A549 treated with AZD2906 at 1 μM for 4 hours (cell line): ENCODE results near the gene IFNA14. TPM values are rescaled to one million over a fixed set of nuclear protein-coding genes. Genes with fewer than 3 reads are reported as not detected.

ENCODE experiments used
- total RNA-seq: library from RNA; stranded (reverse); fragments of 200-300 nt; extraction: Qiagen RNA extraction; gene quantifications from 5 replicates; pipeline ENCODE4 v1.2.3, GENCODE V29; 2022

The IFNA14 gene
- not detected in 5 replicates for total RNA-seq

GRCh38 chr9:21239911-21240310, at the start of gene IFNA14:
Gene IFNA14, minus strand, starts transcription at chr9:21240005. Its CDS starts 70 bp downstream, at chr9:21239935.

GRCh38 chr9:21228122-21228521, 11.7 kb downstream of the IFNA14 start, which contains the start of gene IFNA17:
Gene IFNA17, minus strand, starts transcription at chr9:21228222. Its CDS starts 49 bp downstream, at chr9:21228173.

GRCh38 chr9:21217211-21217610, 22.6 kb downstream of the IFNA14 start, which contains the start of gene IFNA16:
Gene IFNA16, minus strand, starts transcription at chr9:21217311. Its CDS starts 6 bp downstream, at chr9:21217305.

GRCh38 chr9:21207043-21207442, 32.8 kb downstream of the IFNA14 start, which contains the start of gene IFNA10:
Gene IFNA10, minus strand, starts transcription at chr9:21207143. Its CDS starts 46 bp downstream, at chr9:21207097.

GRCh38 chr9:21202105-21202504, 37.7 kb downstream of the IFNA14 start, which contains the start of gene IFNA7:
Gene IFNA7, minus strand, starts transcription at chr9:21202205. Its CDS starts 40 bp downstream, at chr9:21202165.

Other genes starting within 250 kb of the IFNA14 start
- 0.84 to 1.1 TPM (median 1.0 TPM) in 5 replicates for gene HACD4, start 208.4 kb downstream of the IFNA14 start, total RNA-seq
- gene IFNB1, start 162.1 kb downstream of the IFNA14 start, total RNA-seq = not detected in 5 replicates
- not detected in 5 replicates for gene IFNW1, start 98.2 kb downstream of the IFNA14 start, total RNA-seq
- not detected in 5 replicates for gene IFNA21, start 73.3 kb downstream of the IFNA14 start, total RNA-seq
- gene IFNA4, start 52.4 kb downstream of the IFNA14 start, total RNA-seq = not detected in 5 replicates
- gene IFNA7, start 37.8 kb downstream of the IFNA14 start, total RNA-seq = not detected in 5 replicates
- gene IFNA10, start 32.9 kb downstream of the IFNA14 start, total RNA-seq = not detected in 5 replicates
- gene IFNA16, start 22.7 kb downstream of the IFNA14 start, total RNA-seq = not detected in 5 replicates
- not detected in 5 replicates for gene IFNA17, start 11.8 kb downstream of the IFNA14 start, total RNA-seq
- gene IFNA5, start 65.3 kb upstream of the IFNA14 start, total RNA-seq = not detected in 5 replicates
- 15.3 to 20.3 TPM (median 18.6 TPM) in 5 replicates for gene KLHL9, start 95.4 kb upstream of the IFNA14 start, total RNA-seq
- gene IFNA6, start 110.9 kb upstream of the IFNA14 start, total RNA-seq = not detected in 5 replicates
- not detected in 5 replicates for gene IFNA13, start 128.1 kb upstream of the IFNA14 start, total RNA-seq
- gene IFNA2, start 145.4 kb upstream of the IFNA14 start, total RNA-seq = not detected in 5 replicates
- gene IFNA8, start 169.1 kb upstream of the IFNA14 start, total RNA-seq = not detected in 5 replicates
- not detected in 5 replicates for gene IFNA1, start 200.4 kb upstream of the IFNA14 start, total RNA-seq
- gene IFNE, start 242.3 kb upstream of the IFNA14 start, total RNA-seq = 0.41 to 1.1 TPM (median 0.72 TPM) in 5 replicates